ENCODE data around the gene ZSCAN2.

Gene ZSCAN2

DNA sequence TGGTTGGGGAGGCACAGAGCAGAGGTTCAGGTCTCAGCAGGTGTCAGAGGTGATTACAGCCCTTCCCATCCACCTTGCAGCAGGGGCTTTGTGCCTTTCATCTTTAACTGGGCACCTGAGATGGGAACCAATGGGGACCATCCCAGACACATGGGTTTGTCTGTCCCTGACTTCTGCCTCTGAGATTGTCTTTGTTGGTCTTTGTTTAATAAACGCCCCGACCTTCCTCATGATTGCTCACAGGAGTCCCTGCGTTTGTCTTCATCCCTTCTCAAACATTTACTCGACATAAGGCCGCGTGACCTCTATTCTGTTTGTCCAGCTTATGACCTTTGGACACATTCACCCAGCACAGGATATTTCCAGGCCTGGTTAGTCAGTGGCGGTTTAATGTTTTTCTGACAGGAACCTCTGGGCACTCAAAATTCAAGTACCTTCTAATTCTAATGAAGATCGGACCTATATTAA is 5.9 kb downstream of the ZSCAN2 start:
- H3K4me1 ChIP-seq (ENCODE audit: control insufficient read depth in 1 of 2, insufficient read depth in 2 of 2, low read length in 2 of 2) = no peaks in the 10 kb centered on the region
- no peak overlapping the region for H3K27ac ChIP-seq (ENCODE audit: low read depth, low read length)
- no peak overlapping the region for H3K4me2 ChIP-seq (ENCODE audit: low read length)
- H3K4ac ChIP-seq (ENCODE audit: low read depth, low read length) = no peak overlapping the region
- H4K91ac ChIP-seq (ENCODE audit: low read depth, low read length) = no peak overlapping the region
- H3K79me1 ChIP-seq (ENCODE audit: low read length) = no peaks in the 10 kb centered on the region
- no peaks in the 10 kb centered on the region for H3K79me2 ChIP-seq (ENCODE audit: control insufficient read depth, insufficient read depth, low read length, poor library complexity)
- H3K4me3 ChIP-seq (ENCODE audit: low read depth, low read length) = no peak overlapping the region
- H2AK5ac ChIP-seq (ENCODE audit: low read length) = no peak overlapping the region
- no peaks in the 10 kb centered on the region for H3K9me3 ChIP-seq (ENCODE audit: insufficient read depth, low read depth, low read length)
- no peak overlapping the region for H4K12ac ChIP-seq (ENCODE audit: low read depth, low read length)
- H2AFZ ChIP-seq (ENCODE audit: insufficient read depth, low read length, poor library complexity) = no peak overlapping the region
- no peak overlapping the region for H3K14ac ChIP-seq (ENCODE audit: low read length)
- no peak overlapping the region for H3K9ac ChIP-seq (ENCODE audit: low read length)
- no peak overlapping the region for H2BK12ac ChIP-seq (ENCODE audit: low read length)
- H4K8ac ChIP-seq (ENCODE audit: low read depth, low read length) = no peak overlapping the region
- peaks cover 26 to 40% of the 10 kb centered on the region in 2 experiments for H3K36me3 ChIP-seq (ENCODE audit: control insufficient read depth in 1 of 2, insufficient read depth in 2 of 2, low read length in 2 of 2)
- no peak overlapping the region for H2BK120ac ChIP-seq (ENCODE audit: insufficient read depth, low read length, poor library complexity)
- no CpG with 5 or more reads among the region's 8 CpGs for WGBS (ENCODE audit: extremely low coverage, insufficient coverage, insufficient read length)
- H3K23ac ChIP-seq (ENCODE audit: low read length) = no peak overlapping the region
- no peaks in the 10 kb centered on the region for H3K27me3 ChIP-seq (ENCODE audit: insufficient read depth, low read length)
- no peak overlapping the region for H2BK5ac ChIP-seq (ENCODE audit: low read depth, low read length, poor library complexity)
- H3K18ac ChIP-seq (ENCODE audit: low read length) = no peak overlapping the region
- DNase-seq = no peak

DNA sequence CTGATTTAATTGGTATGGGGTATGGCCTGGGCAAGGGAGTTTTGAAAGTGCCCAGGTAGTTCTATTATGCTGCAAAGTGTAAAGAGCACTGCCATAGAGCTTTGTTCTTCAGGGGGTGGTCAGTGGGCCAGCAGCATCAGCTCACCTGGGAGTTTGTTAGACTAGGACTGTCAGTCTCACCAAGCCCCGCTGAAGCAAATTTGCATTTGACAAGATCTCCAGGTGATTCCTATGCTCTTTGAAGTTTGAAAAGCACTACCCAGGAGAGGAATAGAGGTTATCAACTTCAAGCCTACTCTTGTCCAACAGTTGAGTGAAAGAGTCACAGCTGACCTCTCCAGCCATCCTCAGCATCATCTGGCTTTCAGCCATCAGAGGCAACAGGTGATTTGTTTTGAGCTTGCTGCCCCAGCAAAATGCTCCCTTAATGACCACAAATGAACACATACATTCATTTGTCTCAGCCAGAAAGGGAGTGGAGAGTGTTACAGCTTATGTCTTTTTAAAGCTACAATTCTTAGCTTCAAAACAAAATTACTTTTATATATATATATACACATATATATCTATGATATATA is 8.0 kb downstream of the ZSCAN2 start:
- no peak for DNase-seq
- Histone ChIP-seq H3K4me2 (ENCODE audit: low read length) (no peak overlapping the region), H2AK5ac (ENCODE audit: low read length) (no peak overlapping the region), H2AFZ (ENCODE audit: insufficient read depth, low read length, poor library complexity) (no peak overlapping the region), H3K9ac (ENCODE audit: low read length) (no peak overlapping the region), H4K8ac (ENCODE audit: low read depth, low read length) (no peak overlapping the region), H2BK12ac (ENCODE audit: low read length) (no peak overlapping the region), H2BK120ac (ENCODE audit: insufficient read depth, low read length, poor library complexity) (no peak overlapping the region), H3K18ac (ENCODE audit: low read length) (no peak overlapping the region), H3K4me3 (ENCODE audit: low read depth, low read length) (no peak overlapping the region), H3K27me3 (ENCODE audit: insufficient read depth, low read length) (no peaks in the 10 kb centered on the region), H3K23ac (ENCODE audit: low read length) (no peak overlapping the region), H3K4me1 (ENCODE audit: control insufficient read depth in 1 of 2, insufficient read depth in 2 of 2, low read length in 2 of 2) (no peaks in the 10 kb centered on the region), H2BK5ac (ENCODE audit: low read depth, low read length, poor library complexity) (no peak overlapping the region), H3K79me1 (ENCODE audit: low read length) (no peaks in the 10 kb centered on the region), H3K4ac (ENCODE audit: low read depth, low read length) (no peak overlapping the region), H3K36me3 (ENCODE audit: control insufficient read depth in 1 of 2, insufficient read depth in 2 of 2, low read length in 2 of 2) (peaks cover 25 to 37% of the 10 kb centered on the region in 2 experiments), H4K91ac (ENCODE audit: low read depth, low read length) (no peak overlapping the region), H3K9me3 (ENCODE audit: insufficient read depth, low read depth, low read length) (no peaks in the 10 kb centered on the region), H3K27ac (ENCODE audit: low read depth, low read length) (no peak overlapping the region), H3K79me2 (ENCODE audit: control insufficient read depth, insufficient read depth, low read length, poor library complexity) (no peaks in the 10 kb centered on the region), H4K12ac (ENCODE audit: low read depth, low read length) (no peak overlapping the region), H3K14ac (ENCODE audit: low read length) (no peak overlapping the region)
- no CpG with 5 or more reads among the region's 1 CpG for WGBS (ENCODE audit: extremely low coverage, insufficient coverage, insufficient read length)

DNA sequence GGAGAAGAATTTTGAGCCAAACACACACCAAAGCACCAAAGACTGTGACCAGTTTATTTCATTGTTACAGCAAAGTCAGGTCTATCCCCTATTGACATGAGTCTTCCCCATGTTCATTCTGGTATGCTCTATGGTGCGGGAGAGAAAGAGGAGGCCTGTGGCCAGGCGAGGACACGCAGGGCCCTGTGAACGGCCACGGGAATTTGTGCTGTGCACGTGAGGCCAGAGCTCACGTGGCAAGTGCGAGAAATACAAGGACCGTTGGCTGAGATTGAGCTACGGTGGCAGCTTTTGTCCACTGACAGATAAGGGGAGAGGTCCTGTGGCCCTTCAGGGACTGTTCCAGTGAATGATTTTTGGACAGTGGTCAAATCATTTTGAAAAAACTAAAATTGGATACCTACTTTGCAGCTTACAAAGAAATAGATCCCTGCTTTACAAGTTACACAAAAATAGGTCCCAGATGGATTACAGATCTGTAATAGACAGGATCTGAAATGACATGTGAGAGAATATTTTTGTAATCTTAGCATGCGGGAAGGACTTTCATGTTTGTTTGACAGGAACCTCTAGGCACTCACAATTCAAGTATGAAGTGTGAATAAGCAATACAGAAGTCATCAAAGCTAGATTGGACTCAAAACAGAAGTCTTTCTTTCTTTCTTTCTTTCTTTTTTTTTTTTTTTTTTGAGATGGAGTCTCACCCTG is 9.2 kb downstream of the ZSCAN2 start:
- H4K12ac ChIP-seq (ENCODE audit: low read depth, low read length) = no peak overlapping the region
- no peak overlapping the region for H3K18ac ChIP-seq (ENCODE audit: low read length)
- H3K4ac ChIP-seq (ENCODE audit: low read depth, low read length) = no peak overlapping the region
- no peak overlapping the region for H4K8ac ChIP-seq (ENCODE audit: low read depth, low read length)
- H2BK12ac ChIP-seq (ENCODE audit: low read length) = no peak overlapping the region
- no peak overlapping the region for H2BK120ac ChIP-seq (ENCODE audit: insufficient read depth, low read length, poor library complexity)
- H3K4me2 ChIP-seq (ENCODE audit: low read length) = no peak overlapping the region
- no peaks in the 10 kb centered on the region for H3K79me2 ChIP-seq (ENCODE audit: control insufficient read depth, insufficient read depth, low read length, poor library complexity)
- no CpG with 5 or more reads among the region's 11 CpGs for WGBS (ENCODE audit: extremely low coverage, insufficient coverage, insufficient read length)
- H3K14ac ChIP-seq (ENCODE audit: low read length) = no peak overlapping the region
- no peaks in the 10 kb centered on the region for H3K27me3 ChIP-seq (ENCODE audit: insufficient read depth, low read length)
- no peaks in the 10 kb centered on the region for H3K9me3 ChIP-seq (ENCODE audit: insufficient read depth, low read depth, low read length)
- H4K91ac ChIP-seq (ENCODE audit: low read depth, low read length) = no peak overlapping the region
- H2AK5ac ChIP-seq (ENCODE audit: low read length) = no peak overlapping the region
- no peaks in the 10 kb centered on the region for H3K4me1 ChIP-seq (ENCODE audit: control insufficient read depth in 1 of 2, insufficient read depth in 2 of 2, low read length in 2 of 2)
- no peak overlapping the region for H3K23ac ChIP-seq (ENCODE audit: low read length)
- H2AFZ ChIP-seq (ENCODE audit: insufficient read depth, low read length, poor library complexity) = no peak overlapping the region
- H3K79me1 ChIP-seq (ENCODE audit: low read length) = no peaks in the 10 kb centered on the region
- H3K36me3 ChIP-seq (ENCODE audit: control insufficient read depth in 1 of 2, insufficient read depth in 2 of 2, low read length in 2 of 2) = peaks cover 19 to 30% of the 10 kb centered on the region in 2 experiments
- H3K27ac ChIP-seq (ENCODE audit: low read depth, low read length) = no peak overlapping the region
- H3K9ac ChIP-seq (ENCODE audit: low read length) = peak overlapping the region; percentile 12
- no peak overlapping the region for H3K4me3 ChIP-seq (ENCODE audit: low read depth, low read length)
- peak in 1 of 2 donors; percentile 10 for DNase-seq
- no peak overlapping the region for H2BK5ac ChIP-seq (ENCODE audit: low read depth, low read length, poor library complexity)

DNA sequence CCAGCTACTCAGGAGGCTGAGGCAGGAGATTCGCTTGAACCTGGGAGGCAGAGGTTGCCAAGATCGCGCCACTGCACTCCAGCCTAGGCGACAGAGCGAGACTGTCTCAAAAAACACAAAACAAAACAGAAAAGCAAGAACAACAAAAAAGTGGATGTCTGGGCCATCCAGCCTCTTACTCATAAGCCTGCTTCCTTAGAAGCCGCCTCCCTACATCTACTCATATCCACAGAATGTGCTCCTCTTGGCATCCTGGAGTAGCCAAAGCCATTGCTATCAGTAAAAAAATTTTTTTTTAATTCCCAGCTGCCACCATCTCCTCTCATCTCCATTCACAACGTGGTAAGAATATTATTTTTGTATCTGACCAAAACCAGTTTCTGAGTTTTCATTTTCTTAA is 10.8 kb downstream of the ZSCAN2 start:
- H3K4me3 ChIP-seq (ENCODE audit: low read depth, low read length) = no peak overlapping the region
- no peak overlapping the region for H2BK5ac ChIP-seq (ENCODE audit: low read depth, low read length, poor library complexity)
- no peak overlapping the region for H3K14ac ChIP-seq (ENCODE audit: low read length)
- H4K12ac ChIP-seq (ENCODE audit: low read depth, low read length) = no peak overlapping the region
- no peak overlapping the region for H3K4me2 ChIP-seq (ENCODE audit: low read length)
- no CpG with 5 or more reads among the region's 7 CpGs for WGBS (ENCODE audit: extremely low coverage, insufficient coverage, insufficient read length)
- H3K27ac ChIP-seq (ENCODE audit: low read depth, low read length) = no peak overlapping the region
- H3K4ac ChIP-seq (ENCODE audit: low read depth, low read length) = no peak overlapping the region
- H3K4me1 ChIP-seq (ENCODE audit: control insufficient read depth in 1 of 2, insufficient read depth in 2 of 2, low read length in 2 of 2) = no peaks in the 10 kb centered on the region
- no peak overlapping the region for H3K23ac ChIP-seq (ENCODE audit: low read length)
- H3K79me2 ChIP-seq (ENCODE audit: control insufficient read depth, insufficient read depth, low read length, poor library complexity) = no peaks in the 10 kb centered on the region
- no peak overlapping the region for H2AFZ ChIP-seq (ENCODE audit: insufficient read depth, low read length, poor library complexity)
- no peak for DNase-seq
- no peaks in the 10 kb centered on the region for H3K9me3 ChIP-seq (ENCODE audit: insufficient read depth, low read depth, low read length)
- peaks cover 15 to 17% of the 10 kb centered on the region in 2 experiments for H3K36me3 ChIP-seq (ENCODE audit: control insufficient read depth in 1 of 2, insufficient read depth in 2 of 2, low read length in 2 of 2)
- H3K18ac ChIP-seq (ENCODE audit: low read length) = no peak overlapping the region
- H3K79me1 ChIP-seq (ENCODE audit: low read length) = no peaks in the 10 kb centered on the region
- no peak overlapping the region for H2AK5ac ChIP-seq (ENCODE audit: low read length)
- no peaks in the 10 kb centered on the region for H3K27me3 ChIP-seq (ENCODE audit: insufficient read depth, low read length)
- H4K8ac ChIP-seq (ENCODE audit: low read depth, low read length) = no peak overlapping the region
- H2BK12ac ChIP-seq (ENCODE audit: low read length) = no peak overlapping the region
- no peak overlapping the region for H4K91ac ChIP-seq (ENCODE audit: low read depth, low read length)
- H2BK120ac ChIP-seq (ENCODE audit: insufficient read depth, low read length, poor library complexity) = no peak overlapping the region
- H3K9ac ChIP-seq (ENCODE audit: low read length) = no peak overlapping the region

Measured in trophoblast cell (in vitro differentiated cells and primary cell).